ENCODE data around the gene LAMP5.

GRCh38 chr20:9550871-9551270 is 36.5 kb downstream of the LAMP5 start:
- TF ChIP-seq CTCF (IDR thresholded peaks at IDR 0.05; ENCODE audit: insufficient read depth, low read depth, low read length) (no peak), EZH2 (IDR thresholded peaks at IDR 0.05; ENCODE audit: insufficient read depth, low read length) (no peak)
